ENCODE measurements around the gene SLC34A1.
A peak's percentile ranks its signal among the peaks of the same experiment; 100 is the strongest.

The SLC34A1 gene

DNA sequence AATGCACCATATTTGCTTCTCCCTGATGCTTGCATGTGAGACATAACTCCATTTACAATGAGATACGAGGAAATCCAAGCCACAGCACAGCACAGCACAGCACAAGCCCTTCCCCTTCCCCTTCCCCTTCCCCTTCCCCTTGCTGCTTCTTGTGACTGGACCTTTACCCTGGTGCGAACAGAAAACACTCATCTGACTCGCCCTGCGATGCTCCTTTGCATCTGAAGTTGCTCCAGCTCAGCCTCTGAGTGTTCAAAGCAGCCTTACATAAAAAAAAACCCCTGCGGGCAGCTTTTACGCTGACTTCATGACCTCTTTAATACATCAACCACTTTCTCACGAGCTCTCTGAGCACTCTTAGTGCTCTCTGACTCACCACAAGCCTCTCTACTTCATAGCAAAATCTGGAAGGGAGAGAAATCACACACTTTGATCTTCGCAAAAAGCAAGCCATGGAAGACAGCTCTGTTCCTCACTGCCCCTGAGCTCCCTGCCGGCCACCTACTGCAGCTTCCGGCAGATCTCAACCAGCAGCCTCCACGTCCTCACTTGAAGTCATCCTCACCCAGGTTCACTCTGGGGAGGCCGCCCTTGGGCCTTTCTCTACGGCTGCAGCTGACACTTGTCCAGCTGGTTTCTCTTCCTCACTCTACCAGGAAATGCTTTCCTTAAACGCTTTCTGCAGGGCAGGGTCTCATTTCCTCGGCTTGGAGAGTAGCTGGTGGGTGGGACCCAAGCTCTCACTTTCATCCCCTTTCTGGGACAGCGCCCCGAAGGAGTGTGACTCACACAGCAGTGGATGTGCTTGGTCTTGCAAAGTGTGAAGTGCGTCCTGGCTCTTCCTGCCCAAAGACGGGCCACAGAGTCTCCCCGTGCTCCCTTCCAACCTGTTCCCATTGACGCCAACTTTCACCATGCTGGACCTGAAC is 5.3 kb downstream of the SLC34A1 start:
- DNase-seq, result no peak

DNA sequence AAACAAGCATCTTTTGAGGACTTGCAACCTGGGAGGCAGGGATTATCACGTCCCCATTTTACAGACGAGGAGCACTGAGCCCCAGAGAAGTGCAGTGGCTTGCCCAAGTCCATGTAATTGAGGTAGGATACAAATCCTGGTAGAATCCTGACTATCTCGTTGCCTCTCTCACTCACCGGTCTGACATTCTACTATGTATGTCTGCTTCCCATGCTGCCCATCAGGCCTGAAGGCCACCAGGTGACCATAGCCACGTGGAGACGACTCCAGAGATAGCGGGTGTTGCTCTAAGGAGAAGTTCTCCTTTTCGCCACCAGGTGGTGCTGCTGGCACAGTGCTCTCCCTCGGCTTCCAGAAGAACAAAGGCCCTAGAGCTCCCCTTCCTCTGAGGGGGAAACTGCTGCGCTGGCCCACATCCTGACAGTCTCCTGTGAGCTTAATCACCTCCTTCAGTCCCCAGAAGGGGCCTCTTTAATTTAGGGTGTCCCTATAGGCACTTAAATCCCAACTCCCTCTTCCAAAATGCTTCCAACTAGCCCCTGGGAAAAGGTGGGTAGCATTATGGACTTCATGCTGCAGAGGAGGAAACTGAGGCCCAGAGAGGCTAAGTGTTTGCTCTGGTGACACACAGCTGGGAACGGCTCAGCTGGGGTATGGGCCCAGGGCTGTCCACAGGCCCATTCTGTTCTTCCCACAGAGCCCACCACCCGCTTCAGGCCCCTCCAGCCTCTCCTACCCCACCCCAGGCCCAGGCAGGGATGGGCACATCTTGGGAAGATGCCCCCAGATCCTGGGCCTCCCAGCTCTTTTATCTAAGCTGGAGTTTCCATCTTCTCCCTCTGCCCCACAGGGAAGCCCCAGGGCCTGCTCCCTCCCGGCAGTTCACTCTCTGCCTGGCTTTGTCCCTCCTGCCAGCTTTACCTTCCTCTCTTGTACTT is 6.4 kb downstream of the SLC34A1 start:
- DNase-seq, result peak; percentile 20

DNA sequence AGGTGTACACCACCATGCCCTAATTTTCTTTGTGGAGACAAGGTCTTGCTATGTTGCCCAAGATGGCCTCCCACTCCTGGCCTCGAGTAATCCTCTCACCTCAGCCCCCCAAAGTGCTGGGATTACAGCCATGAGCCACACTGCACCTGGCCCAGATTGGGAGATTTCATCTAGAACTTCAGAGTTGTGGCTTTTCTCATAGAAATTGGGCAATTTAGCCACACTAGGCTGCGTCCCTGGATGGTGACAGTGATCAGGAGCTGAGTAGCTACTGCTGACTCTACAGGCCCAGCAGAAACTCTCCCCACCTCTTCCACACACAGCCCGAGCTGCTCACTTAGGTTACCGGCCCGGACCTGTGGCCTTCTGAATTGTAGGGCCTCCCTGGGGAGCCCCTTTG is 8.5 kb downstream of the SLC34A1 start:
- DNase-seq, result no peak

DNA sequence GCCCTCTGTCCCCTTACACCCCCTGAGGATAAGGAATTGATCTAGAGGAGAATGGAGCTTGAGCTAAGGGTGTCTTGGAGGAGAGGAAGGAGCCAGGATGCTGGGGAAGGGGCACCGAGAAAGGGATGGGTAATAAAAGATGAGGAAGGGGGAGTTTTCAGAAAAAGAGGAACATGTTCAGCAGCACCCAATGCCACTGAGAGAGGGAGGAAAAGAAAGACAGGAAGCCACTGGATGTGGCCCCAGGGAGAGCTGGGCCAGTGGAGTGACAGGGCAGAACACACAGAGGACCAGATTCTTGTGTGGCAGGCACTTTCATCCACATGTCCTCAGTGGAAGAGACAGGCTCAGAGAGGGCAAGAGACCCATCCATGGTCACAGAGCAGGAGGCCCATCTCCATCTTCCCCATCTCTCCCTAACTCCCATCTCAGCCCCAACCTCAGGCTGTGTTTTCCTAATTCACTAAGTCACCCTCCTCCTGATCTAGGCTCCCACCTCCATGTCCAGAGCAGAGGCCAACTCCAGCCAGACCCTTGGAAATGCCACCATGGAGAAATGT is 9.1 kb downstream of the SLC34A1 start:
- DNase-seq, result no peak

DNA sequence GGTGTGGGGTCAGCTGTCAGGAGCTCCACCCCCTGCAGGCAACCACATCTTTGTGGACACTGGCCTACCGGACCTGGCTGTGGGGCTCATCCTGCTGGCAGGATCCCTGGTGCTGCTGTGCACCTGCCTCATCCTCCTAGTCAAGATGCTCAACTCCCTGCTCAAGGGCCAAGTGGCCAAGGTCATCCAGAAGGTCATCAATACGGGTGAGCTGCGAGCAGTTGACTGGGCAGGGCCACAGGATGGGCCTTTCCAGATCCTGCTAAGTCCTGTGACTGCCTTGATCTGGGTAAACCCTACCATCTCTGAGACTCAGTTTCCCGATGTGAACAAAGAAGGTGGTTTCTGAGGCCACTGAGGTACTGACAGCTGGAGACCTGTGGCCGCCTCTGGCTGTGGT is 9.8 kb downstream of the SLC34A1 start:
- DNase-seq, result no peak

DNA sequence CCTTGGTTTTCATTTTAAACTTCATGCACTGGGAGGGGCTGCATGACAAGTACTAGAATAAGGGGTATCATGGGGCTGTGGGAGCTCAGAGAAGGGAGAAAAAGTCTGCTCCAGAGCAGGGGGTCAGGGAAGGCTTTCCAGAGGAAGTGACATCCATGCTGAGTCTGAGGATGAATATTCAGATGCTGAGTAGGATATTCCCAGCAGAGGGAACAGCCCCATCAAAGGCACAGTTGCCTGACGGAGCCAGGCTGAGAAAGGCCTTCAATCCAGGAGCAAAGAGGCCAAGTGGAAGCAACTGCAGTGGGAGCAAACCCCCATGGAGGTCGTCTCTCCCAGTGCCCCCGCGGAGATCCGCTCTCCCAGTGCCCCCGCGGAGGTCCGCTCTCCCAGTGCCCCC is 11.8 kb downstream of the SLC34A1 start:
- no peak for DNase-seq

DNA sequence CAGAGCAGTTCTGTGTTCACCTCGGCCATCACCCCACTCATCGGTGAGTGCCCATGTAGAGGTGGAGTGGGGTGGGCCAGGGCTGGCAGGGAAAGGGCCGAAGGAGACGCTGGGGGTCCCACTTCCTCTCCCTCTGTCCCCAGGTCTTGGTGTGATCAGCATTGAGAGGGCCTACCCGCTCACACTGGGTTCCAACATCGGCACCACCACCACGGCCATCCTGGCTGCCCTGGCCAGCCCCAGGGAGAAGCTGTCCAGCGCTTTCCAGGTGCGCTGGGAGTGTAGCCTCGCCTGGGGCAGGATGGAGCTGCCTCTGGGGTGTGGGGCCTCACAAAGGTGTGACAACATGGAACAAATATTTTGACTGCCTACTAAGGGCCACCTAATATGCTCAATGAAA is 12.6 kb downstream of the SLC34A1 start:
- DNase-seq, result no peak

DNA sequence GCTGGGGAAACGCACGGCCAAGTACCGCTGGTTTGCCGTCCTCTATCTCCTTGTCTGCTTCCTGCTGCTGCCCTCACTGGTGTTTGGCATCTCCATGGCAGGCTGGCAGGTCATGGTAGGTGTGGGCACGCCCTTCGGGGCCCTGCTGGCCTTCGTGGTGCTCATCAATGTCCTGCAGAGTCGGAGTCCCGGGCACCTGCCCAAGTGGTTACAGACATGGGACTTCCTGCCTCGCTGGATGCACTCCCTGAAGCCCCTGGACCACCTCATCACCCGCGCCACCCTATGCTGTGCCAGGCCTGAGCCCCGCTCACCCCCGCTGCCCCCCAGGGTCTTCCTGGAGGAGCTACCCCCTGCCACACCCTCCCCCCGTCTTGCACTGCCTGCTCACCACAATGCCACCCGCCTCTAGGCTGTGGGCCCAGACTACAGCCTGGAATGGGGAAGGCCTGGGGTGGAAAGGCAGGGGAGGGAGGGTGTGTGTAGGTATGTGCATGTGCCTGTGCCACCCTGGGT is 13.7 kb downstream of the SLC34A1 start:
- no peak for DNase-seq

DNA sequence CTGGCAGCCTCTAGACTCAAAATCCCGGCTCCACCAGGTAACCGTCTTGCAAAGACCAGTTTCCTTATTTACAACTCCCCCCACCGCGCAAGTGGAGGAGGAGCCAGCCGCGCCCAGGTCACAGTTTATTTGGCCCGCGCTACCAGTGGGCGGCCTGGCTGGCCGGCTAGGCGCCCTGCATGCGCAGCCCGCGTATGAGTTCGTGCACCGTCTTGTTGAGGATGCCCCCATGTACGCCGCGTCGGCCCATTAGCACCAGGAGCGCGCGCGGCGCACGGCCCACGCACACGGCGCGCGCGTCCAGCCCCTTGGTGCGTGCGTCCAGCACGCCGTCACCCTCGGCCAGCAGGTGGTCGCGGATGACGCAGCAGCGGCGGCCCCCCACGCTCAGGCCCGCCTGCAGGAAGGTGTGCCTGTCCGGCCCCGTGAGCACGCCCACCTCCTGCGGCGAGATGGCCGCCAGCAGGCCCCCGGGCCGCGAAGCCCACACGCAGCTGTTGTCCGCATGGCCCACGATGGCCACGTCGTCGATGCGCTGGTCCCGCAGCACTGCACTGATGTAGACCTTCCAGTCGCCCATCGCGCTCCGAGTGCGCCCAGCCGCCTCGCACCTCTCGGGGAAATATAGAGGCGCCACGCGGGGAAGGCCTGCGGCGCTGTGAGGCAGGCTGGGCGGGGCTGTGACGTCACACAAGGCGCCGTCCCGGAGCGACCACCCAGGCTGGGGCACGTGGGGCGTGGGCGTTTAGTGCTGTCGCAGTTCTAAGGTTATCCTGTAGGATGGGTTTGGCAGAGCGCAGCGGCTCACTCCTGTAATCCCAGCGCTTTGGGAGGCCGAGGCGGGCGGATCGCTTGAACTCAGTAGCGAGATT is 16.0 kb downstream of the SLC34A1 start, which contains the start of gene PFN3:
Gene PFN3, minus strand, starts transcription at position 665 of the 872 bp plus-strand sequence. Its CDS starts 85 bp downstream, at position 580.
- no peak for DNase-seq

DNA sequence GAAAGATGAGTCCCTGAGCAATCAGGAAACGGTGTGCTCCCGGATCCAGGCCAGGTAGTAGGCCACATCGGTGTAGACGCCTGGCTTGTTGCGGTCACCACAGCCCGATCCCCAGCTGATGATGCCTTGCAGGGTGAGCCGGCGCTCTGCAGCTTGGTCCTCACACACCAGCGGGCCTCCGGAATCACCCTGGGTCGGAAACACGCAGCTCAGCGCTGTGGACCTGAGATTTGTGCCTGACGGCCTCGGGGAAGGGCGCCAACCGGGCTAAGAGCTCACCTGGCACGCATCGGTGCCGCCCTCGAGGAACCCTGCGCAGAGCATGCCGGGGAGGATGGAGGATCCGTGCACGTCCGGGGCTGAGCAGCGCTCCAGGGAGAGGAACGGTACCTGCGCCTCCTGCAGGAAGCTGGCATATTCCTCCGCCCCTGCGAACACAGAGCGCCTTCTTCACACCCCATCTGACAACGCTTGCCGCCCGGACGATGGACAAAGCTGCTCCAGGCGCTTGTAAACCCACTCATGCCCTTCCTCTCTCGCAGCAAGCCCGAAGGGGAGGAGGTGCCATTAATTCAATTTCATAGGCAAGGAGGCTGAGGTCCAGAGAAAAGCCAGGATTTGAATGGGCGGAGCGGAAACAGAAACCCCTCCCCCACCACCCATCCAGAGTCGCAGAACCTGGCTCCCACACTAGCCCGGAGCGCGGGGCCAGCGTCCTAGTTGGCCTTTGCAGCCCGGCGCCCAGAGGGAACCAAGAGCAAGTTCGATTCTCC is 18.2 kb downstream of the SLC34A1 start:
- DNase-seq, result peak; percentile 63

DNA sequence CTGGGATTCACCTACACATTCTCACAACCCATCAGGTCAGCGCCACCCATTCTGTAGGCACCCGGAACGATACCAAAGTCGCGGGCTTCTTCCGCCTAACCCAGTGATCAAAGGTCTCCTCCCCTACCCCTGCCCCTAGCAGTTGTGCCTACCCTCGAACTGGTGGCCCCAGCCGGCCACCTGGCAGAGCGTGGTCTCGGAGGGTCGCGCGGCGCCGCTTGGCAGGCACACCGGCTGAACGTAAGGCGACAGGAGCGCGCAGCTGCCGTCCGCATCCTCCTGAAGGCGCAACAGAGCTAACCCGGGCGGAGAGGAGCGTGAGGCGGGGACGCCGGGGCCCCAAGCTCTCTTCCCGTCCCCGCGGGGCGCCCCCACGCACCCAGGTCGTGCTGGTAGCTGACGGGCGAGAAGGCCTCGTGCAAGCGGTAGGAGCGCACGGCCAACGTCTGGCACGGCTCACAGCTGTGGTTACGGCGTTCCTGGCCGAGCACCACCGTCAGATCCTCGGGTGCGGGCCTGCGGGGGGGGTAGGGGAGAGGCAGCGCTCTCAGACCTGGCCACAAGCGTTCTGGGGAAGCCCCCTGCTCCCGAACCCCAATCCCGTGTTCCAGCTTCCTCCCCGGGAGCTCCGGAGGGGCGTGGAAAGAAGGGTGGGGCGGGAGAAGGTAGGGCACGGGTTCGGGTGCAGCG is 19.0 kb downstream of the SLC34A1 start:
- no peak for DNase-seq

DNA sequence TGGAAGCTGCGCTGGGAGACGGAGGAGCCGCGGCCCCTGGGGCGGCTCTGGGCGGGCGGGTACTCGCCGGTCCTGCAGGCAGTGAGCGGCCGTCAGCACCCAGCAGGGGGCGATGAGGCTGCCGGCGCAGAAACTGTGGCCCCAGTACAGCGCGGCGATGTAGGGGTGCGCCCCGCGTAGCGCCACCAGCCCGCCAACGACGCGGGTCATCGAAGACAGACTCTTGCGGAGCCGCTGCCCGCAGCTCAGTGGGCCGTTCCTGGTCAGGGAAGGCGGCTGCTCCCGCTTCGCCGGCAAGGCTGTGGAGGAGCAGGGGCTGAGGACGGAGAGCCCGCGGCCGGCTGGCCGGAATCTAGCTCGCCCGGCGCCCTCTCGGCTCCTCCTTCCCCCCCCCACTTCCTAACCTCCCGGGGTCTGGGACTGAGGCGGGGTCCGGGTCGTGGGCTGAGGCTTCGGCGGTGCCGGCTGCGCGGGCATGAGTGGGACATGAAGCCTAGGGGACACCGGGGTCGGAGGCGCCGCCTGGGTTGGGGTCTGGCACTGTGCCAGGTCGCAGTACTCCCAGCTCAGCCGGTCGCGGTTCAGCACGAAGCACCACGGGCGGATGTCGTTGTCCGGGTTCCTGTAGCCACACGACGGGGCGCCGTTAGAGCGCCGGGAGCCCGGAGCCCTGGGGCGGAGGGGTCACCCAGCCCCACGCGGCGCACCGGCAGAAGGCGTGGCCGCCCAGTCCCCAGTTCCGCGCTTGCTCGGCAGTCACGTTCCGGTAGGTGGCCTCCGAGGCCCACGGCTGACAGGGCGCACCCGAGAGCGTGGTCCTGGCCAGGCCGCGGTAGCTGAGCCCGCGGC is 19.8 kb downstream of the SLC34A1 start:
- DNase-seq, result peak; percentile 33

DNA sequence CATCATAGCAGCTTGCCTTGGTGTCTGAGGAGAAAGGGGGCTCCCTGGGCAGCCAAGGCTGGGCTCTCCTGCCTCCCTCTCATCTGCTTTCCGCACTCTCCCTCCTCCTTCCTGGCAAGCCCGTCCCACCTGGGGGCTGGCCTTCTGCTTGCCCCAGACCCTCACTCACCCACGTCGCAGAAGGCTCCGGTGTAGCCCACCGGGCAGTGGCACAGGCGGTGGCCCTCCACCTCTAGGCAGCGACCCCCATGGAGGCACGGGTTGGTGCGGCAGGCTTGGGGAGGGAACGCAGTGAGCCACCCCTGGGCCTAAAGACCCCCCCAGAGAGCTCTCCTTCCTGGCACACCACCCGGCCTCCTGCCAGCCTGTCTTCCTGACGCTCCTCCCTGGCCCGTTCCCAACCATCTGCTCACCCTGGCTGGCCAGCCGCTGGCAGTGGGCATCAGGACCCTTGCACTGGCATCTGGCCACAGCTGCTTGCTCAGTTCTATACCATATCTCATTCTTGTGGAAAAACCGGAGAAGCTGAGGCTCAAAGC is 20.5 kb downstream of the SLC34A1 start:
- DNase-seq, result no peak

DNA sequence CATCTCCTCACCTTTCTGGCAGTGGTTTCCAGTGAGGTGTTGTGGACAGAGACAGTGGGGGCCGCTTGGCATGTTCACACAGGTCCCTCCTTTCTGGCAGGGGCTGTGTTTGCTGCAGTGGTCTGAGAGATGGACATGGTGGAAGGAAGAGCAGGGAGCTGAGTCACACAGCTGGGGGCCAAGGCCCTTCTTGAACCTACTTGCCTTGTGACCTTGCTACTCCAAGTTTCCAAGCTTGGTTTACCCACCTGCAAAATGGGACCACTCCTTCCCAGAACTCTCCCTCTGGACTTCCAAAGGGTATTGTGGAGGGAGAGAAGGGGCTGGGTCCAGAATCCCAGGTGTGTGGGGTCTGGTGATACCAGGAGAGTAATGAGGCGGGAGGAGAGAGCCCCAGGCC is 21.1 kb downstream of the SLC34A1 start:
- DNase-seq, result no peak

DNA sequence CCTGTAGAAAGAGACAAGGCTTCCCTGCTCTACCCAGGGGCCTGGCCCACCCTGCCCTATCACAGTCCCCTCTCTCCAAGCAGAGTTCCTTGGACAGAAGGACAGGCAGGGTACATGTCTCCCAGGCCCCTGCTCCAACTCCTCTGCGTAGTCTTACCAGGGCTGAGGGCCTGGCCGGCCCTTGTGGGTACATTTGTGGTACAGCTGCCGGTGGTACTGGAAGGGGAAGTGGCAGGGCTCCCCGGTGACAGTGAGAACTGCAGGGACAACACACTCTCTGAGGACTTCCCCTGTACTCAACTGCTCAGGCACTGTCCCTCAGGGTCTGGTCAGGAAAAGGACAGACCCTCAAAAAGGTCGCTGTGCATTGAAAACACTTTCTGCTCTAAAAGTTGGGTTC is 21.6 kb downstream of the SLC34A1 start:
- no peak for DNase-seq

DNA sequence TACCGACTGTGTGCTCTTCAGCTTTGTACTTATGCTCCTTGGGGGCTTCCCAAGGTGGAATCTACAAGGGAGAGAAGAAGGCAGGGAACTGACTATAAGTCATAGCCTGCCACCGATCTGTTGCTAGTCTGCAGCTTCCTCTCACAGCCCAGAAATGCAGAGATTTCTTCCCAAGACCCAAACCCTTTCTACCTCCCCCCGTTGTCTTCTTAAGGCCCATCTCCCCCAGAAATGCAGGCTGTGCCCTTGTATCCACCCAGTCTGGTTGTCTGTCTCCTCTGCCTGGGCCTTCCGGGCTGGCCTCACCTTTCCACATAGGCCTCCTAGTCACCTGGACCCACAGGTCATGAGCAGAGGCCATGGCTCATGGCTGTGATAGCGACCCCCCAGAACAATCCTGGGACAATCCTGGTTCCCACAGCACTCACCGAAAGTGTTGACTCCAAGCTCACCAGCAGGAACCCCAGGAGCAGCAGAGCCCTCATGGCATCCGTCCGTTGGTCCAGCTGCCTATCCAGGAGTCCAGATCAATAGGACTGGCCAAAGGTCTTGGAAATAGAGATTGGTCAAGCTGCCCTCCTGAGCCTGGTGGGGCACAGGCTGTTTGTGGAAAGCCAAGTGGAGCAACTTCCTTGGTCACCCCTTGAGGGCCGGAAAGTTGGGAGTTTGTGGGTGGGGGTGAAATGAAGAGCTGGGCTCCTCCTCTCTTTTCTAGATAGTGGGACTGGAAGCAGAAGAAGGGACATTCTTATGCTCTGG is 25.0 kb downstream of the SLC34A1 start, which contains the start of gene F12:
Gene F12, minus strand, starts transcription at position 522 of the 759 bp plus-strand sequence. Its CDS starts 37 bp downstream, at position 485.
- no peak for DNase-seq

DNA sequence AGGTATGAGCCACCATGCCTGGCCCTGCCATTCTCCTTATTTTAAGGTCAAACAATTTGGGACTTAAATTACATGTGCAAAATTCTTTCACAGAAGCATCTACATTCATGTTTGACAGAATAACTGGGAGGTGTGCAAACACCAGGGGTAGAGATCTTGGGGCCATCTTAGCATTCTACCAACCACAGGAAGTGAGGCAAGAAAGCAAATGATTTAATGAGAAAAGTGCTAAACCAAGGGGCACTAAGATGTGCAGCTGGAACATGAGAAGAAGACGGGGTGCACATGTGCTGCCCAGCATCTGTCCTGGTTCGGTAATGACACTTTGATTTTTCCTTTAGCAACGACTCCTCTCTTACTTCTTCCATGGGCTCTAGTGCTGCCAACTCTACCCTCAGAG is 26.3 kb downstream of the SLC34A1 start:
- DNase-seq, result no peak

DNA sequence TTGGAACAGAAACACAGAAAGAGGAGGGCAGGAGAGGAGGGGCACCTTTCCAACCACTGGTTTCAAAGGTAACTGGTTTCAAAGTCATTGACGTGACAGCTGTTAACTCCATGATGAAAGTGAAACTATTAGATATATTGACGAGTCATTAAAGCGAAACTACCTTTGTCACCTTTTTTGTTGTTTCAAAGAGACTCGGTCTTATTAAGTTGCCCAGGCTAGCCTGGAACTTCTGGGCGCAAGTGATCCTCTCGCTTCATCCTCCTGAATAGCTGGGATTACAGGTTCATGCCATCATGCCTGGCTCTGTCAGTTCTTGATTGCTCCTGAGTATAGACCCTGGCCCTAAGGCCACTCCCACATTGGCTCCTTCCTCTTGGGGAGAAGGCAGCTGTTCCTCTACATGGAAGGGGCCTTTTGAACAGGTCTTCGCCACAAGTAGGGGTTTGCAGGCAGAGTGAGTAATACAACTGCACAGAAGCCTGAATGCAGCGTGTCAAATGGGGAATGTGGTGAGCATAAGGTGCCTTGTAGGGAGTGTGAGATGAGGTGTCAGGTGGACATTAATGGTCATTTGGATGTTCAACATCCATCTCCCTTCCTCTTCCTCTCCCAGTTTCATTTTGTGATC is 28.5 kb downstream of the SLC34A1 start:
- no peak for DNase-seq

All from NCI-H2171 (cell line).